ENCODE results near the gene TRMT6.

DNA sequence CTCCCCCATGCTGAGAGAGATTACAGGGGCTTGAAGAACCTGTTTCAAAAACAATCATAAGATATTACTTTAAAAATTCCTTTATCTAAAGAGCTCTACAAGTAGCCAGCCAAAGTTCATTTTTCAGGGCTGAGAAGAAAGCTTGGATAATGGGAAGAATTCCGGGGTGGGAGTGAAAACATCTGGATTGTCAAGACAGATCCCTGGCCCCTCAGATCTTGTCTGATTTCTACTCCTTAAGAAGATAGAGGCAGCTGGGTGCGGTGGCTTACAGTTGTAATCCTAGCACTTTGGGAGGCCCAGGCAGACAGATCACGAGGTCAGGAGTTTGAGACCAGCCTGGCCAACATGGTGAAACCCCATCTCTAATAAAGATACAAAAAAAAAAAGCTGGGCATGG, 24.8 kb downstream of the TRMT6 start:
- TF ChIP-seq, protein P1, sequence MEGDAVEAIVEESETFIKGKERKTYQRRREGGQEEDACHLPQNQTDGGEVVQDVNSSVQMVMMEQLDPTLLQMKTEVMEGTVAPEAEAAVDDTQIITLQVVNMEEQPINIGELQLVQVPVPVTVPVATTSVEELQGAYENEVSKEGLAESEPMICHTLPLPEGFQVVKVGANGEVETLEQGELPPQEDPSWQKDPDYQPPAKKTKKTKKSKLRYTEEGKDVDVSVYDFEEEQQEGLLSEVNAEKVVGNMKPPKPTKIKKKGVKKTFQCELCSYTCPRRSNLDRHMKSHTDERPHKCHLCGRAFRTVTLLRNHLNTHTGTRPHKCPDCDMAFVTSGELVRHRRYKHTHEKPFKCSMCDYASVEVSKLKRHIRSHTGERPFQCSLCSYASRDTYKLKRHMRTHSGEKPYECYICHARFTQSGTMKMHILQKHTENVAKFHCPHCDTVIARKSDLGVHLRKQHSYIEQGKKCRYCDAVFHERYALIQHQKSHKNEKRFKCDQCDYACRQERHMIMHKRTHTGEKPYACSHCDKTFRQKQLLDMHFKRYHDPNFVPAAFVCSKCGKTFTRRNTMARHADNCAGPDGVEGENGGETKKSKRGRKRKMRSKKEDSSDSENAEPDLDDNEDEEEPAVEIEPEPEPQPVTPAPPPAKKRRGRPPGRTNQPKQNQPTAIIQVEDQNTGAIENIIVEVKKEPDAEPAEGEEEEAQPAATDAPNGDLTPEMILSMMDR (IDR thresholded peaks at IDR 0.05; ENCODE audit: borderline replicate concordance, extremely low read depth, low read length, poor library complexity, severe bottlenecking), result no peak
- TF ChIP-seq EZH2 (IDR thresholded peaks at IDR 0.05; ENCODE audit: borderline replicate concordance, low read depth, low read length, severe bottlenecking), result no peak
